AG09319 (cell line): ENCODE measurements around the gene PTPRN.
"Not testable (repeated sequence)": the region's sequence is repeated elsewhere in the genome, so short reads cannot be mapped to it uniquely, and the experiment has no call there.

Source experiments
- DNase-seq: peaks from one replicate; pipeline ENCODE4 v3.0.0-alpha.2; 2010; ENCODE audit warnings: low read depth; ENCODE audit errors: extremely low read depth
- CTCF ChIP-seq: IDR thresholded peaks from 2 replicates; pipeline ENCODE4 v1.5.1; 2011; ENCODE audit warnings: low read depth, mild to moderate bottlenecking, inconsistent platforms, low read length, moderate library complexity

Gene PTPRN

GRCh38 chr2:219291394-219291793 lies 17.8 kb downstream of the PTPRN start:
- DNase-seq, result no peak
- TF ChIP-seq CTCF, result no peak

- TF ChIP-seq CTCF, result no peak
- no peak for DNase-seq
These were observed 18.6 kb downstream of the PTPRN start for GRCh38 chr2:219290381-219291171.

GRCh38 chr2:219289537-219290361 lies 19.5 kb downstream of the PTPRN start:
- TF ChIP-seq CTCF, result no peak
- peak; percentile 72 for DNase-seq

GRCh38 chr2:219289195-219289536 lies 20.0 kb downstream of the PTPRN start:
- no peak for TF ChIP-seq CTCF
- DNase-seq, result no peak

- no peak for DNase-seq
- no peak for TF ChIP-seq CTCF
These were observed 21.5 kb downstream of the PTPRN start for GRCh38 chr2:219287580-219288265.

- not testable (repeated sequence) for DNase-seq
These were observed 22.1 kb downstream of the PTPRN start for GRCh38 chr2:219287116-219287440.

GRCh38 chr2:219286436-219287115 lies 22.6 kb downstream of the PTPRN start:
- TF ChIP-seq CTCF, result no peak
- DNase-seq, result no peak
